Stimulated activated naive B cell treated with anti-CD40 and anti-IgM and Interleukin-4, amounts not matched to agents 10 μg/mL and 1 μg/mL and 100 μg/mL, for 72 hours (primary cell): ENCODE data around the gene MFSD12.
A peak's percentile ranks its signal among the peaks of the same experiment; 100 is the strongest.
"Not testable (repeated sequence)": the region's sequence is repeated elsewhere in the genome, so short reads cannot be mapped to it uniquely, and the experiment has no call there.

Source experiments
- ATAC-seq, 2 donors: fragments of 150-1000 bp; cut with Tn5 transposase; replicated peaks; 2 replicates each; pipeline ENCODE4 v1.10.0; 2021; ENCODE audit warnings: moderate library complexity in 1 of 2
- DNase-seq: peaks from one replicate; pipeline ENCODE4 v3.0.0; 2021
- H3K27ac Mint-ChIP-seq: one replicate; pipeline ENCODE4 v1.8.0; 2022; ENCODE audit warnings: mild to moderate bottlenecking, mixed read lengths
- H3K27me3 Mint-ChIP-seq, 2 donors: one replicate each; pipeline ENCODE4 v1.8.0; 2022; ENCODE audit warnings: mixed read lengths in 2 of 2
- H3K36me3 Mint-ChIP-seq, 2 donors: one replicate each; pipeline ENCODE4 v1.8.0; 2022; ENCODE audit warnings: mixed read lengths in 2 of 2, mild to moderate bottlenecking in 1 of 2
- H3K4me1 Mint-ChIP-seq, 2 donors: one replicate each; pipeline ENCODE4 v1.8.0; 2022; ENCODE audit warnings: mixed read lengths in 2 of 2, mild to moderate bottlenecking in 1 of 2
- H3K4me3 Mint-ChIP-seq, 2 donors: one replicate each; pipeline ENCODE4 v1.8.0; 2022; ENCODE audit warnings: mild to moderate bottlenecking in 2 of 2, mixed read lengths in 2 of 2, moderate library complexity in 1 of 2
- H3K9me3 Mint-ChIP-seq, 2 donors: one replicate each; pipeline ENCODE4 v1.8.0; 2022; ENCODE audit warnings: mixed read lengths in 2 of 2, mild to moderate bottlenecking in 1 of 2

The MFSD12 gene

DNA sequence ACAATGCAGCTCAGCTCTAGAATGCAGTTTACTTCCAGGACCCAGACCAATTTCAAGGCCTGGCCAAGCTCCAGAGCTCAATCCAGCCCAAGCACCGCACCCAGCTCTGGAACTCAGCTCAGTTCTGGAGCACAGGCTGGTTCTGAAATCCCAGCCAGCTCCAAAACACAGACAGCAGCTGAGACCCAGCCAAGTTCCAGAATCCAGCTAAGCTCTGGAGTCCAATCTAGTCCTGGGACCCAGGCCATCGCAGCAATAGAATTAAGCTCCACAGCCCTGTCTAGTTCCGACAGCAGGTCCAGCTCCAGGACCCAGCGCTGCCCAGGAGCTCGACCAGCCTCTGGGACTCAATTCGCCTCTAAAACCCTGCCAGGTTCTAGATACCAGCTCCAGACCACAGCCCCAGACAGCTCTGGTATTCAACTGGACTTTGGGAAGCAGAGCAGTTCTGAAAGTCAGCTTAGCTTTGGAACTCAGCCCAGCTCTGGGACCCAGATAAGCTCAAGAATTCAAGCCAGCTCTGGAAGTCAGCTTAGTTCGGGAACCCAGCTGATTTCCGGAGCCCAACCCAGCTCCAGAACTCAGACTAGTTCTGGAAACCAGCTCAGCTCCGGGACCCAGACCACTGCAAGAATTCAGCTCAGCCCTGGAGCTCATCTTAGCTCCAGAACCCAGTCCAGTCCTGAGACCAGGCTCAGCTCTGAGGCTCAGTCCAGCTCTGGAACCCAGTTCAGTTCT, 34.7 kb upstream of the MFSD12 start:
- H3K4me1 Mint-ChIP-seq, result peaks cover 0 to 5% of the 10 kb centered on the region in 2 donors
- no peaks in the 10 kb centered on the region for H3K27me3 Mint-ChIP-seq
- peaks cover 2 to 3% of the 10 kb centered on the region in 2 donors for H3K36me3 Mint-ChIP-seq
- no peak overlapping the region for H3K27ac Mint-ChIP-seq
- ATAC-seq, result no peak
- DNase-seq, result no peak
- H3K4me3 Mint-ChIP-seq, result no peak overlapping the region
- no peaks in the 10 kb centered on the region for H3K9me3 Mint-ChIP-seq

- H3K27me3 Mint-ChIP-seq, result no peaks in the 10 kb centered on the region
- H3K36me3 Mint-ChIP-seq, result peaks cover 2 to 3% of the 10 kb centered on the region in 2 donors
- H3K4me1 Mint-ChIP-seq, result peaks cover 0 to 8% of the 10 kb centered on the region in 2 donors
- H3K27ac Mint-ChIP-seq, result no peak overlapping the region
- no peak overlapping the region for H3K4me3 Mint-ChIP-seq
- no peak for ATAC-seq
- DNase-seq, result no peak
- H3K9me3 Mint-ChIP-seq, result no peaks in the 10 kb centered on the region
Observed at GRCh38 chr19:3590991-3591659, 33.7 kb upstream of the MFSD12 start.

DNA sequence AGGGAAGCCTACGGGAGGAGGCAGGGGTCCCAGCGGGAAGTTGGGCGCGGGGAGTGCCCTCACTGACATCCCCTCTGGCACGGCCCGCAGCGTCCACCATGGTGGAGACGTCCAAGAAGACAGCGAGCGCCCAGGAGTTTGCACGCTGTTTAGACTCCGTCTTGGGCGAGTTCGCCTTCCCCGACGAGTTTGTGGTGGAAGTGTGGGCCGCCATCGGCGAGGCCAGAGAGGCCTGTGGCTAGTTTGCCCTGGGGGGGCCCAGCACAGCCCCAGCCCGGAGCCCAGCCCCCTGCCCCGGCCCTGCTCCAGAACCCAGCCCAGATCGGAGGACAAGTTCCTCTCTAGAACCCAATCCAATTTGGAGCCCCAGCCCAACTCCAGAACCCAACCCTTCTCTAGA, 32.6 kb upstream of the MFSD12 start:
- H3K4me1 Mint-ChIP-seq, result peaks cover 0 to 12% of the 10 kb centered on the region in 2 donors
- H3K36me3 Mint-ChIP-seq, result peaks cover 2 to 3% of the 10 kb centered on the region in 2 donors
- no peak for DNase-seq
- no peak overlapping the region for H3K4me3 Mint-ChIP-seq
- H3K27me3 Mint-ChIP-seq, result no peaks in the 10 kb centered on the region
- no peaks in the 10 kb centered on the region for H3K9me3 Mint-ChIP-seq
- H3K27ac Mint-ChIP-seq, result no peak overlapping the region
- no peak for ATAC-seq

DNA sequence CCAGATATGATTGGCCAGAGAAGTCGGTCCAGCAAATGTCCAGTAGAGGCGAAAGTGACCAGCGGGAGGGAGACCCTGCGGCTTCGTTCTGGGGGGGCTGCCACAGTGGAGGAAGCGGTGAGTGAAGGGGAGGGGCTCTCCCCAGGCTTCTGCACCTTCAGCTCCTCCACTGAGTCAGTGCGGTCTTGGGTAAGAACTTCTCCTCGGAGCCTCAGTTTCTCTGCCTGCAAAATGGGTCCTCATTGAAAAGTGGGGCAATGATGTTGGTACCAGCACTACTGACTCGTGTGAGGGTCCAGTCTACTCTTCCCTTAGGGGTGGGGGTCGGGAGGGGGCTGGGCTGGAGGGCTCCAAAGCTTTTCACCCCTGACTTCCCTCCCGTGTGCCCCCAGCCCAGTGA, 32.1 kb upstream of the MFSD12 start:
- Mint-ChIP-seq H3K9me3 (no peaks in the 10 kb centered on the region), H3K4me3 (no peak overlapping the region), H3K4me1 (peaks cover 0 to 12% of the 10 kb centered on the region in 2 donors), H3K27me3 (no peaks in the 10 kb centered on the region), H3K27ac (no peak overlapping the region), H3K36me3 (peaks cover under 1% of the 10 kb centered on the region in 2 donors)
- DNase-seq (no peak), ATAC-seq (no peak)

DNA sequence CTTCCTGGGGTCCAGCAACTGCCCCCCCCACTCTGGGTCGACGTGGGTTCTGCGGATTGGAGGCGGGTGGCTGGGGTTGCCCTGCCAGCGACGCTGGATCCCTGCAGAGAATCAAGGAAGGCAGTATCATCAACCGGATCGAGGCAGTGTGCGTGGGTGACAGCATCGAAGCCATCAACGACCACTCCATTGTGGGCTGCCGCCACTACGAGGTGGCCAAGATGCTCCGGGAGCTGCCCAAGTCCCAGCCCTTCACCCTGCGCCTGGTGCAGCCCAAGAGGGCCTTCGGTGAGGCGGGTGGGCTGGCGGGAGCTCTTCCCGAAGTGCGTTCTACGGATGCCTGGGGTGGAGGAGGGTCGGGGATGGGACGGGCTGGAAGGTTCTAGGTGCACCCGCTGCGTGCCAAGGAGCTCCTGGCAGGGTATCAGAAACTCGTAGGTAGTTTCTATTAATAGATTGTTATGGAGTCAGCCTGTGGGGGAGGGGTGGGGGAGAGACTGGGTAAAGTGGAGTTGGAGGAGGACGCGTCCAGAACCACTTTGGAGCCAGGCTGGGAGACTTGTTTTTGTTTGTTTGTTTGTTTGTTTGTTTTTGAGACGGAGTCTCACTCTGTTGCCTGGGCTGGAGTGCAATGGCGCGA, 29.4 kb upstream of the MFSD12 start:
- DNase-seq (no peak), ATAC-seq (no peak)
- peaks cover 0 to 7% of the 10 kb centered on the region in 2 donors for H3K4me1 Mint-ChIP-seq
- H3K36me3 Mint-ChIP-seq, result no peaks in the 10 kb centered on the region
- H3K4me3 Mint-ChIP-seq, result no peak overlapping the region
- peaks cover 0 to 6% of the 10 kb centered on the region in 2 donors for H3K27me3 Mint-ChIP-seq
- no peak overlapping the region for H3K27ac Mint-ChIP-seq
- no peaks in the 10 kb centered on the region for H3K9me3 Mint-ChIP-seq

DNA sequence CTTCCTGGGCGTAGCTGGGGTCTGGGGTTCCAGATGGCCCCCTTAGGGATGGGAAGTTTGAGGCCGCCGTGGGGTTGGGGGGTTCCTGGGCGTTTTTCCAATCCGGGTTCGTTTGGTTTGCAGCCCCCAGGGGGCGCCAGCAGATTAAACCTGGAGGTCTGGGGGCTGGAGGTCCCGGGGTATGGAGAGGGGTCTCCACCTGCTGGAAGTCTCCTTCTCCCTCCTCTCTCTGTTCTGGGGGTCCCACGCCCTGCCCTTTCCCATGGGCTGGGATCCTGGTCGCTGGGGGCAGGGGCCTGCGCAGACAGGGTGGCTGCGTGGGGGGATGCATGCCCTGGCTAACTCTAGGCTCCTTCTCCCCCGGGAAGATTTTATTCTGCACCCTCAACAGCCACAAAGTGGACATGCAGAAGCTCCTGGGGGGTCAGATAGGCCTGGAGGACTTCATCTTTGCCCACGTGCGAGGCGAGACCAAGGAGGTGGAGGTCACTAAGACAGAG, 28.8 kb upstream of the MFSD12 start:
- peak overlapping the region; percentile 41 to 57 for H3K4me3 Mint-ChIP-seq
- H3K9me3 Mint-ChIP-seq, result no peaks in the 10 kb centered on the region
- ATAC-seq, result peak in 1 of 2 donors; percentile 53
- no peak overlapping the region for H3K27ac Mint-ChIP-seq
- H3K4me1 Mint-ChIP-seq, result peaks cover 0 to 7% of the 10 kb centered on the region in 2 donors
- peaks cover 0 to 6% of the 10 kb centered on the region in 2 donors for H3K27me3 Mint-ChIP-seq
- no peak for DNase-seq
- no peaks in the 10 kb centered on the region for H3K36me3 Mint-ChIP-seq

DNA sequence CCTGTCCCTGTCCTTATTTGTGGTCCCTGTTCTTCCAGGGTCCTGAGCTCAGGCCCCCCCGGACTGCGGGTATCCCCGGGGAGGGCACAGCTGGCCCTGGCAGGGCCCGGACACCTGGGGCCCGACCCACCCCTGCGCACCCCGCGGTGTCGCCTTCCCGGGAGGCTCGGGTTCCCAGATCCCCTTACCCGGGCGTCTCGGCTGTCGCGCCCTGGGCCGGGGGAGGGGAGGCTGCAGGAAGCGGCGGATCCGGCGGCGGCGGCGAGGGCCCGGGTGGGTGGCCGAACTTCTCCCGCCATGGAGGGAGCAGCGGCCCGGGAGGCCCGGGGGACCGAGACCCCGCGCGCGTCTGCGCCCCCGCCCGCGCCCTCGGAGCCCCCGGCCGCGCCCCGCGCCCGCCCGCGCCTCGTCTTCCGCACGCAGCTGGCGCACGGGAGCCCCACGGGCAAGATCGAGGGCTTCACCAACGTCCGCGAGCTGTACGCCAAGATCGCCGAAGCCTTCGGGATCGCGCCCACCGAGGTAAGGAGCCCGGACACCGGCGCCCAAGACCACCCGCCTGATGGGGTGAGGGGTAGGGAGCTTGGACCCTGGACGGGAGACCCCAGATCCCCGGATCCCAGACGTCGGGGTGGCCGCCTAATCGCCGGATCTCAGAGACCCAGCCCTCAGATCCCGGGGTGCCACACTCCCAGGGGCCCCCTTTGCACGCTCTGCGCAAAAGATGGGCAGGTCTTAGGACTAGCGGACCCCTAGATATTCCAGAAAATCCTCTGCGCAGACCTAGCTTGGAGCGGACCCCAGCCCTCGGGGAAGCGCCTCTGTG, 28.1 kb upstream of the MFSD12 start, which contains the start of gene GIPC3:
GIPC3 (plus strand) TSS at position 178 of the 826 bp plus-strand sequence; CDS start at position 298, 120 bp downstream.
- DNase-seq (no peak), ATAC-seq (peak in 1 of 2 donors; percentile 33)
- Mint-ChIP-seq H3K27ac (no peak within 1 kb of the TSS), H3K9me3 (no peaks in the 10 kb centered on the region), H3K4me3 (peak within 1 kb of the TSS; percentile 41 to 57), H3K4me1 (peaks cover 0 to 7% of the 10 kb centered on the region in 2 donors), H3K36me3 (no peaks in the 10 kb centered on the region), H3K27me3 (peaks cover 0 to 6% of the 10 kb centered on the region in 2 donors)

DNA sequence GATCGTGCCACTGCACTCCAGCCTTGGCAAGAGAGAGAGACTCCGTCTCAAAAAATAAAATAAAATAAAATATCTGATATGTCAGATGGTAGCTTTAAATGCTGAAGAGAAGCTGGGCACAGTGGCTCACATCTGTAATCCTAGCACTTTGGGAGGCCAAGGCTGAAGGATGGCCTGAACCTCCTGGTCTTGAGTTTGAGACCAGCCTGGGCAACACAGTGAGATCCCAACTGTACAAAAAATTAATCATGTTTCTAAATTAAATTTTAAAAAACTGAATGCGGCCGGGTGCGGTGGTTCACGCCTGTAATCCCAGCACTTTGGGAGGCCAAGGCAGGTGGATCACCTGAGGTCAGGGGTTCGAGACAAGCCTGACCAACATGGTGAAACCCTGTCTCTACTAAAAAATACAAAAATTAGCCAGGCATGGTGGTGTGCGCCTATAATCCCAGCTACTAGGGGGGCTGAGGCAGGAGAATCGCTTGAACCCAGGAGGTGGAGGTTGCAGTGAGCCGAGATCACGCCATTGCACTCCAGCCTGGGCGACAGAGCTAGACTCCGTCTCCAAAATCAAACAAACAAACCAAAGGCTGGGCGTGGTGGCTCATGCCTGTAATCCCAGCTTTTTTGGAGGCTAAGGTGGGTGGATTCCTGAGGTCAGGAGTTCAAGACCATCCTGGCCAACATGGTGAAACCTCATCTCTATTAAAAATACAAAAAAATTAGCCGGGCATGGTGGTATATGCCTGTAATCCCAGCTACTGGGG, 26.8 kb upstream of the MFSD12 start:
- H3K9me3 Mint-ChIP-seq, H3K36me3 Mint-ChIP-seq, H3K27ac Mint-ChIP-seq, H3K4me1 Mint-ChIP-seq, ATAC-seq, DNase-seq, H3K4me3 Mint-ChIP-seq, H3K27me3 Mint-ChIP-seq: not testable (repeated sequence)

- H3K4me3 Mint-ChIP-seq, H3K4me1 Mint-ChIP-seq, DNase-seq, ATAC-seq, H3K27me3 Mint-ChIP-seq, H3K9me3 Mint-ChIP-seq, H3K27ac Mint-ChIP-seq, H3K36me3 Mint-ChIP-seq: not testable (repeated sequence)
Observed at GRCh38 chr19:3581792-3582191, 24.4 kb upstream of the MFSD12 start.

DNA sequence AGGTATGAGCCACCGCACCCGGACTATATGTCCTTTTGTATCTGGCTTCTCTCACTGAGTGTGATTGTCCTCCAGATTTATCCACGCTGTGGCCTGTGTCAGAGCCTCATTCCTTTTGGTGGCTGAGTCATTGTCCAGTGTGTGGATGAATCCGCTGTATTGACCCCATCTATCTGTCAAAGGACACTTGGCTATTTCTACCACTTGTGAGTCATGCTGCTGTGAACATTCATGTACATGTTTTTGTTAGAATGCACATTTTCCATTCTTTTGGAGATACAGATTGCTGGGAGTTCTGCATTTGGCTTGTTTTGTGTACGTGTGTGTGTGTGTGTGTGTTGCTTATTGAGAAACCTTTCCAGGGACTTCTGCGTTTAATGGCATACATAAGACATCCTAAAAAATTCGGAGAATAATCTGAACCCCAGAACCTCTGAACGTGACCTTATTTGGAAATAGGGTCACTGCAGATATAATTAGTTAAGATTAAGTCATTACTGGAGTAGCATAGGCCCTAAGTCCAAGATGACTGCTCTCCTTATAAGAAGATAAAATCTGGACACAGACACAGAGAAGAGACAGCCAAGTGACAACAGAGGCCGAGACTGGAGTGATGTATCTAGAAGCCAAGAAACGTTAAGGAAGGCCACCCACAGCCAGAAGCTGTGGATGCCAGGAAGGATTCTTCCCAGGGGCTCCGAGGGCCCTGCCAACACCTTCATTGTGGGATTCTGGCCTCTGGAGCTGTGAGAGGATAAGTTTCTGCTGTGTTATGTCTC, 23.0 kb upstream of the MFSD12 start:
- Mint-ChIP-seq H3K36me3 (peaks cover 12 to 19% of the 10 kb centered on the region in 2 donors), H3K4me1 (peaks cover 1 to 5% of the 10 kb centered on the region in 2 donors), H3K27ac (no peak overlapping the region), H3K4me3 (no peak overlapping the region), H3K27me3 (peaks cover 0 to 6% of the 10 kb centered on the region in 2 donors), H3K9me3 (no peaks in the 10 kb centered on the region)
- no peak for DNase-seq
- ATAC-seq, result no peak

DNA sequence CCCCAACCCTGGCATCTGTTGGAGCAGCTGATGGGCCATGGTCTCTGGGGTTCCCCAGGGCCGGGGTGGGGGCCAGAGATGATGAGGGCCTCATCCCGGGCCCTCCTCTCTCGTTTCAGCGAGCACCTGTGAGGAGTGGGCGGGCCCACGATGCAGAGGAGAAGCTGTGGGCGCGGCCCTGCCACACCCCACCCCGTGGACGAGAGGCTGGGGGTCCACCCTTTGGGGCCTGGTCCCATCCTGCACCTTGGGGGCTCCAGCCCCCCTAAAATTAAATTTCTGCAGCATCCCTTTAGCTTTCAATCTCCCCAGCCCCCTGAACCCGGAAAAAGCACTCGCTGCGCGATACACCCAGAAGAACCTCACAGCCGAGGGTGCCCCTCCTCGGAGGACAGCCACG, 21.0 kb upstream of the MFSD12 start:
- H3K36me3 Mint-ChIP-seq, result peaks cover 26 to 33% of the 10 kb centered on the region in 2 donors
- H3K4me1 Mint-ChIP-seq, result peaks cover 8 to 17% of the 10 kb centered on the region in 2 donors
- DNase-seq (no peak), ATAC-seq (no peak)
- H3K27ac Mint-ChIP-seq, result no peak overlapping the region
- H3K4me3 Mint-ChIP-seq, result no peak overlapping the region
- H3K9me3 Mint-ChIP-seq, result peaks cover 0 to 2% of the 10 kb centered on the region in 2 donors
- peaks cover 0 to 4% of the 10 kb centered on the region in 2 donors for H3K27me3 Mint-ChIP-seq

DNA sequence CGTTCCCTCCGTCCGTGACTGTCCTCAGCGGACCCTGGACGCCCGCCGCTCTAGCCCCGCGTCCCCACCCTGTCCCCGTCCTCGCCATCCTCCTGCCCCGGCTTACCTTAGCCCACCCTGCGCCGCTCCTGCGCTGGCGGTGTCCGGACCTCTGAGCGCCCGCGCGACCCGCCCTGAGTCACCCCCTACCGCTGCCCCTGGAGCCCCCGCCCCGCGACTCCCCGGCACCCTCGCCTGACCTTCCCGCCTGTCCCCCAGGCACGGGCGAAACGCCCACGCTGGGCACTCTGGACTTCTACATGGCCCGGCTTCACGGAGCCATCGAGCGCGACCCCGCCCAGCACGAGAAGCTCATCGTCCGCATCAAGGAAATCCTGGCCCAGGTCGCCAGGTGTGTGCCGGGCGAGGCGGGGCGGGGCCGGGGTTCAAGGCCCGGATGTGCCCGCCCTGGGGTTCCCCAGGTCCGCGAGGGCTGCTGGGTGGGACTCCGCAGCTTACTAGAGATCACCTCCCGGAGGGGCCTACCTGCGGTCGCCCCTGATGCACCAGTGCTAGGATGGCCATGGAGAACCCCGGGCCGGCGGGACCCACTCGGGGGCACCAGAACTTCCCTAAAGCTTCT, 20.4 kb upstream of the MFSD12 start:
- H3K27me3 Mint-ChIP-seq, result no peaks in the 10 kb centered on the region
- H3K4me1 Mint-ChIP-seq, result peaks cover 8 to 18% of the 10 kb centered on the region in 2 donors
- peaks cover 26 to 33% of the 10 kb centered on the region in 2 donors for H3K36me3 Mint-ChIP-seq
- ATAC-seq (no peak), DNase-seq (no peak)
- no peak overlapping the region for H3K27ac Mint-ChIP-seq
- no peak overlapping the region for H3K4me3 Mint-ChIP-seq
- peaks cover 0 to 2% of the 10 kb centered on the region in 2 donors for H3K9me3 Mint-ChIP-seq
